GM19035 (cell line): Measurements from ENCODE around the gene TEX14.

Source experiments
- ATAC-seq: cut with Tn5 transposase; IDR thresholded peaks from one replicate; pipeline ENCODE4 v1.9.1; 2021; ENCODE audit not compliant: unreplicated experiment

TEX14 gene, protein sequence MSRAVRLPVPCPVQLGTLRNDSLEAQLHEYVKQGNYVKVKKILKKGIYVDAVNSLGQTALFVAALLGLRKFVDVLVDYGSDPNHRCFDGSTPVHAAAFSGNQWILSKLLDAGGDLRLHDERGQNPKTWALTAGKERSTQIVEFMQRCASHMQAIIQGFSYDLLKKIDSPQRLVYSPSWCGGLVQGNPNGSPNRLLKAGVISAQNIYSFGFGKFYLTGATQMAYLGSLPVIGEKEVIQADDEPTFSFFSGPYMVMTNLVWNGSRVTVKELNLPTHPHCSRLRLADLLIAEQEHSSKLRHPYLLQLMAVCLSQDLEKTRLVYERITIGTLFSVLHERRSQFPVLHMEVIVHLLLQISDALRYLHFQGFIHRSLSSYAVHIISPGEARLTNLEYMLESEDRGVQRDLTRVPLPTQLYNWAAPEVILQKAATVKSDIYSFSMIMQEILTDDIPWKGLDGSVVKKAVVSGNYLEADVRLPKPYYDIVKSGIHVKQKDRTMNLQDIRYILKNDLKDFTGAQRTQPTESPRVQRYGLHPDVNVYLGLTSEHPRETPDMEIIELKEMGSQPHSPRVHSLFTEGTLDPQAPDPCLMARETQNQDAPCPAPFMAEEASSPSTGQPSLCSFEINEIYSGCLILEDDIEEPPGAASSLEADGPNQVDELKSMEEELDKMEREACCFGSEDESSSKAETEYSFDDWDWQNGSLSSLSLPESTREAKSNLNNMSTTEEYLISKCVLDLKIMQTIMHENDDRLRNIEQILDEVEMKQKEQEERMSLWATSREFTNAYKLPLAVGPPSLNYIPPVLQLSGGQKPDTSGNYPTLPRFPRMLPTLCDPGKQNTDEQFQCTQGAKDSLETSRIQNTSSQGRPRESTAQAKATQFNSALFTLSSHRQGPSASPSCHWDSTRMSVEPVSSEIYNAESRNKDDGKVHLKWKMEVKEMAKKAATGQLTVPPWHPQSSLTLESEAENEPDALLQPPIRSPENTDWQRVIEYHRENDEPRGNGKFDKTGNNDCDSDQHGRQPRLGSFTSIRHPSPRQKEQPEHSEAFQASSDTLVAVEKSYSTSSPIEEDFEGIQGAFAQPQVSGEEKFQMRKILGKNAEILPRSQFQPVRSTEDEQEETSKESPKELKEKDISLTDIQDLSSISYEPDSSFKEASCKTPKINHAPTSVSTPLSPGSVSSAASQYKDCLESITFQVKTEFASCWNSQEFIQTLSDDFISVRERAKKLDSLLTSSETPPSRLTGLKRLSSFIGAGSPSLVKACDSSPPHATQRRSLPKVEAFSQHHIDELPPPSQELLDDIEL (N-terminal part only)

DNA sequence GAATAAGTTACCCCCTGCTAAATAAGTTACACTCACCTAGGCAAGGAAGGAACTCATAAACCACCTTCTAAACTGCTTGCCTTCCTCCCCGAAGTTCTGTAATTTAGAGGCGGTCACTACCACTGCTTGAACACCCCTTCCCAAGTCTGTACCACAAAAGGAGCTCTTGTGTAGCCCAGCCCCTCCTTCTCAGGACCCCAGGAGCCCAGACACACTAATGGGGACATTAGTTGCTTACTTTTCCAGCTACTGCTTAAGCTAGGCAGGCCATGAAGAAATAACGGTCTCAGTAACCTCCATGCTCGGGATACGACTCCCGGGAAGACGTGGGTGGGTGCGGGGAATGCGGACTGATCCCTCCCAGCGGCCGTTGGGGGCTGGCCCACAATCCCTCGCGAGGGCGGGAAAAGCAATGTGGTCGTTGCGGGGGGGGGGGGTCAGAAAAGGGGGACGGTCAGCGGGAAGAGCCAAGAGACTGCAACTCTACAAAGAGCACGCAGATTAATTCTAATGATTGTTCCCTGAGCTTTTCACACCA lies at the start of gene TEX14:
Gene TEX14, minus strand, starts transcription at position 345 of the 538 bp plus-strand sequence. CDS start 40,044 bp downstream, outside the sequence.
- no peak for ATAC-seq

DNA sequence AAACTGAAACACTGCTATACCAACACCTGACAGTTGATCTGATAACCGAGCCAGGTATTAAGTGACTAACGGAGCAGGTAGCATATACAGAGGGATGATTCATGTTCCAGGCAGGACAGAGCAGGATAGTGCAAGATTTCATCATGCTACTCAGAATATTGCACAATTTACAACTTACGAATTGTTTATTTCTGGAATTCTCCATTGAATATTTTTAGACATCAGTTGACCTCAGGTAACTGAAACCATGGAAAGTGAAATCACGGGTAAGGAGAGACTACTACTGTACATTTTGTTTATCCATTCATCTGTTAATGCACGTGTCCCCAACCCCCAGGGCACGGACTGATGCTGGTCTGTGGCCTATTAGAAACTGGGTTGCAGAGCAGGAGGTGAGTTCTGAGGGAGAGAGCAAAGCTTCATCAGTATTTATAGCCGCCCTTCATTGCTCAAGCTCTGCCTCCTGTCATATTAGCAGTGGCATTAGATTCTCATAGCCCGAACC lies 49.3 kb upstream of the TEX14 start:
- ATAC-seq, result no peak

DNA sequence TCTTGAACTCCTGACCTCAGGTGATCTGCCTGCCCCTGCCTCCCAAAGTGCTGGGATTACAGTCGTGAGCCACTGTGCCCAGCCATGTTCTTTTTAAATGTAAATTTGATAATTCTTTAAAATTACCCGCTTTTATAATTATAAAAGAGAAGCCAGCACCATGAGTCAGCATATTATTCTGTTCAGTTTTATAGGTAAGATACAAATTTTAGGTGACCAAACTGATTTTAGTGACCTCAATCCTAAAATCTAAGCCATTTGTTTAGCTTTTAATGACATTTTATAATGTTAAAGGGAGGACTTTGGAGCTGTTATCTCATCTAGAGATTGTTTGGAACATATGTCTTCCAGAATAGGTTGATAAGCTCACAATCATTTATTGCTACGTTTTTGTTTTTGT lies 43.0 kb upstream of the TEX14 start:
- ATAC-seq, result no peak

DNA sequence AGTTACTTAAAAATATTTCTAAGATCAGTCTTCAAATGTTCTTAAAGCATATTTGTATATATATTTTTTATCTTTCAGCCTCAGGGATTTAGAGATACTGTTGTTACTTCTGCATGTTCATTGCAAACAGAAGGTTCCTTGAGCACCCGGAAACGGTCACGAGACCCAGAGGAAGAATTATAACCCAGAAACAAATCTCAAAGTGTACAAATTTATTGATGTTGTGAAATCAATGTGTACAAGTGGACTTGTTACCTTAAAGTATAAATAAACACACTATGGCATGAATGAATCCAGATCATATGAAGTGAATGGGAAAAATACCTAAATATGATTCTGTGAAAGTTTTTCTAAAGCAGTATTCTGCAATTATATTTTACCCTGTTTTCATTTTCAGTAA lies 42.2 kb upstream of the TEX14 start:
- no peak for ATAC-seq

DNA sequence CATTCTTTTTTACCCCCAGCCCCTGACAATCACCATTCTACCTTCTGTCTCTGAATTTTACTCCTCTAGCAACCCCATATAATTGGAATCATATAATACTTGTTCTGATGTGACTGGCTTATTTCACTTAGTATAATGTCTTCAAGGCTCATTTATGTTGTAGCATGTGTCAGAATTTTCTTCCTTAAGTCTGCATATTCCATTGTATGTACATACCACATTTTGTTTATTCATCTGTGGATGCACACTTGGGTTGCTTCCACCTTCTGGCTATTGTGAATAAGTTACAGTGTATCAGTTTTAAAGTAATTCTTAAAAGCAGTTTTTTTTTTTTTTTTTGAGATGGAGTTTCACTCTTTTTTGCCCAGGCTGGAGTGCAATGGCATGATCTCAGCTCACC lies 39.1 kb upstream of the TEX14 start:
- no peak for ATAC-seq

DNA sequence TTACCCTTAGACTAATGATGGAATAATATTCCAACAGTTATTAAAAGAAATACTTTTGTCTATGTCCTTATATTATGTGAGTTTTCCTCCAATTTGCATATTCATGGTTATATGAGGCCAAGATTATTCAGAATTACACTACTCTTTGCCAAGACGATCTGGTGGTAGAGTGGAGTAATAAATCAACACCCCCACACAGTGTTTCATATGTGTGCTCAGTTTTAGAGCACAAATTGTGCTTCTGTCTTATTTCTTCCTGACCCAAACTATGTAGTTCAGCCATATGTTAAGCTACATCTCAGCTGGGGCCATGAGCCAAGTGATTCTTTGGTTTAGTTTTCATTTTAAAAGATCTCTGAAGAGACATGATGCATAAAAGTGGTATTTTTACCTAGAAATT lies 37.0 kb upstream of the TEX14 start:
- no peak for ATAC-seq

DNA sequence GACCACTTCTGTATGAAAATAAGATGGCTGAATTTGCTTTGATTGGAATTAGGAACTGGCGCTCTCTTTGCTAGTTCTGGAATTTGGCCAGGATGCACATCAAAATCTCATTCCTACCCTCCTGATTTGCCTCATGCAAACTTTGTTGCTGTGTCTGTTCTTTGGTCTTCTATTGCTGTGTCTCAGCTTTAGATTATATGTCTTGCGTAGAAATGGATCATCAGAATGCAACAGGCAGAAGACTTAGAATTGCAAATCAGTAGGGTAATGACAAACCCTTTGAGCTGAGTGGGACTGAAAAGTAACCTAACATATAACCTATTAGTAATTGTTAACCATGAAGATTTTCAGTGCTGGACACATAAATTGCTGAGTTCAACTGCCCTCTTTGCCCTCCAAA lies 30.9 kb upstream of the TEX14 start:
- no peak for ATAC-seq

DNA sequence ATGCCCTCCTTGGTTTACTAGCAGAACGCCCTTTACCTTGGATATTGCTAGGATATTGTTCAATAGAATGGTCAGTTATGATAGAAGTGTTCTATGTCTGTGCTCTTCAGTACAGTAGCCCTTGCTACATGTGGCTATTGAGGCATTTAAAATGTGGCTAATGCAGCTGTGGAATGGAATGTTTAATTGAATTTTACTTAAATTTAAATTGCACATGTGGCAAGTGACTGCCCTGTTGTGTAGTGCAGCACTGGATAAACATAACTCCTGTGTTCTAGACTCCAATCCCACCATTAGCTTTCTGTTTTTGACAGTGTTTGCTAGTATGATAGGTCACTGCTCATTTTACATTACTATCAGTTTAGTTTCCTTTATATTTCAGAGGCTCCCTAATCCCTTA lies 30.4 kb upstream of the TEX14 start:
- no peak for ATAC-seq

DNA sequence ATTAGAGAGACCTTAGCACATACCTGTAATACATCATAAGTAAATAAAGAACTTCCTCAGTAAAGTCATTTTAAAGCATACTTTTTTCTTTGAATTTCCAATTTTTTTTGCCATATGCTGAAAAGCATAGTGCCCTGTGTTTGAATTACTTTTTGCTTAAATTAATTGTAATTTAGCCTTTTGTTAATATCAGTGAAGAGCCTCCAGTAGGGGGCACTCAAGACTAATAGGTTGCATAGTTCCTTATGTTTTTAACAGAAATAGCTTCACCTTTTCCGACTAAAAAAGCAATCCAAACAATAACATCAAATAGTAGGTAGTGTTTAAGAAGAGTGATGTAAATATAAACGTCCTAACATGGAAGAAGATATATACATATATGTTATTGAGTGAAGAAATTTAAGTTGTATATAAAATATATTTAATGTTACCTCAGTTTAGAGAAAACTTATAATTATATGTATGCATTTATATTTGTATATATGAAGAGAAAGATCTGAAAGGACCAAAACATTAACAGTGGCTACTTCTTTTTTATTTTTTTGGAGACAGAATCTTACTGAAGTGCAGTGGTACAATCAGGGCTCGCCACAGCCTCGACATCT lies 19.2 kb upstream of the TEX14 start:
- ATAC-seq, result no peak

DNA sequence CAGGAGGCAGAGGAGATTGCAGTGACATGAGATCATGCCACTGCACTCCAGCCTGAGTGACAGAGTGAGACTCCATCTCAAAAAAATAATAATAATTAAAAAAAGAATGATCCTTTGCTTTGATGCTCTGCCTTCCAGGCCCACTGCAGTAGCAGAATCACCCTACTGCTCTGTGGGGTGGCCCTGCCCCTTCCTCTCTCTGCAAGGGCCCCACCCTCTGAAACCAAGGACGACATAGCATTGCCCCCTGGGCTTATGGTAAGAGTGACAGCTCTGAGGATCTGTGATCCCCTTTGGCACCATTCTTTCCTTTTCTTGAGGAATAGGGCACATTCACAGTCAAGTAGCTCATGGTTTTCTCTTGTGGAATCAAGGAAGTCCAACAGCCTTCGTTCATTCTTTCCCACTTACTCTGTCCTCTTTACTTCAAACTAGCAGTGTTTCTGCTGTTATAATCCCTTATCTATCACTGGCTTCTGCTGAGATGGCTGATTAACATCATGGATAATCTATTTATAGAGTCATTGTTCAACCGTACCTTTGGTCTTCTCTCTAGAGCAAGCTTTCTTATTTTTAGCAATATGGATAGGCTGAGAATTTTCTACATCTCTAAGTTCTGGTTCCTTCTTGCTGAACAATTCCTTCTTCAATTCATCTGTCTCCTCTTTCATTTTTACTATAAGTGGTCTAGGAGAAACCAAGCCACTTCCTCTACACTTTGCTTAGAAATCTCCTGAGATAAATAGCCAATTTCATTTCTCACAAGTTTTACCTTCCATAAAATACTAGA lies 14.7 kb upstream of the TEX14 start:
- ATAC-seq, result no peak

DNA sequence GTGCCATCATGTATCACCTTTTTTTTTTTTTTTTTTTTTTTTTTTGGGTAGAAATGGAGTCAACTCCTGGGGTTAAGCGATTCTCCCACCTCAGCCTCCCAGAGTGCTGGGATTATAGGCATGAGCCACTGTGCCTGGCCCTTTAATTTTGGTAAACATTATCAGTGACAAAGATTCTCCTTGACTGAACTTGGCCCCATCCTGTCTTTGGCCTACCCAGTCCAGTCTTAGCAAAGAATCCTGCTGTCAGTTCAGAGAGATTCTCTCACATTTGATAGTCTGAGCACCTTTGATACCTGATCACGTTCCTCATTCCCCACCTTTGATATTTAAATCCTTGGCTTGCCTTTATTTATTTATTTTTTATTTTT lies 12.1 kb upstream of the TEX14 start:
- no peak for ATAC-seq

DNA sequence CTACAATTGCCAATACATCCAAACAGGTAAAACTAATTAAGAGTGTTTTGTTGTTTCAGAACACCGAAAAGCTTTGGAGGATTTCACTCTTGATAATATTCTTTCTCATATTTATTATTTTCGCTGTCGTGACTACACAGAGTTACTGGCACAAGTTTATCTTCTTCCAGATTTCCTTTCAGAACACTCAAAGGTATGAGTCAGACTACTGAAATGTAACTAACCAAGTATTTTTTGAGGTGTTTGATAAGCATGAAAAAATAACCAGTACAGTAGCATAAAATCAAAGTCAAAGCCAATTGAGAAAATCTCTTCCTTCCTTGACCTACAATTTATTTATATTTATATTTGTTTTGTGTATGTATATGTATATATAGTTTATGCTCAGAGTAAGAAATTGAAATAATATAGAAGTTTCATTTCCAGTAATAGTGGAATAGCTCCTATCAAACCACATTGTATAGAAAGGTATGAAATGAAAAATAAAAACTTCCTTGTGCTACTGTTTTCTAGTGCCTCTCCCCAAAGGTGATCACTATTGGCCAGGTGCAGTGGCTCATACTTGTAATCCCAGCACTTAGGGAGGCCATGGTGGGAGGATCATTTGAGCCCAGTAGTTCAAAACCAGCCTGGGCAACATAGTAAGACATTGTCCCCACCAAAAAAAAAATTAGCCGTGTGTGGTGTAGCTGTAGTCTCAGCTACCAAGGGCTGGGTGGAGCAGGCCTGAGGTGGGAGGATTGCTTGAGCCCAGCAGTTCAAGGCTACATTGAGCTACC lies 11.5 kb upstream of the TEX14 start:
- no peak for ATAC-seq

DNA sequence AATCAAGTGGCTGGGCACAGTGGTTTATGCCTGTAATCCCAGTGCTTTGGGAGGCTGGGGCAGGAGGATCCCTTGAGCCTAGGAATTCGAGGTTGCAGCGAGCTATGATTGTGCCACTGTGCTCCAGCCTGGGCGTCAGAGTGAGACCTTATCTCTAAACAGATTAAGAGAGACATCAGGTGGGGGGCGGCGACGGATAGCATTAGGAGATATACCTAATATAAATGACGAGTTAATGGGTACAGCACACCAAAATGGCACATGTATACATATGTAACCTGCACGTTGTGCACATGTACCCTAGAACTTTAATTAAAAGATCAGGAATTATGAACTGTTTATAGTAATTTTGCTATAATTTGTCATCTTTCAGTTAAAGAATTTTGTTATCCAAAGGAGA lies 10.9 kb upstream of the TEX14 start:
- ATAC-seq, result no peak

DNA sequence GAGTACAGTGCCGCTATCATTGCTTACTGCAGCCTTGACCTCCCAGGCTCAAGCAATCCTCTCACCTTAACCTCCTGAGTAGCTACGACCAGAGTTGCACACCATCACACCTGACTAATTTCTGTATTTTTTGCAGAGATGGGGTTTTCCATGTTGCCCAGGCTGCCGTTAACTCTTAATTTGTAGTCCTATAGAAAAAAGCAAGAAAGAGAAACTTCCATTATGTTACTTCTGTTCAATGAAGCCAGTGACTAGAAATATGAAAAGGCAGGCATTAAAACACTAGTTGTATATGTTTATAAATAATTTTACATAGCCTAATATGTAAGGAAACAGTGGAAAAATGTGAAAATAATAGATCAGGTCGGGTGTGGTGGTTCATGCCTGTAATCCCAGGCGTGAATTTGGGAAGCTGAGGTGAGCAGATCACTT lies 10.2 kb upstream of the TEX14 start:
- ATAC-seq, result peak; percentile 78

DNA sequence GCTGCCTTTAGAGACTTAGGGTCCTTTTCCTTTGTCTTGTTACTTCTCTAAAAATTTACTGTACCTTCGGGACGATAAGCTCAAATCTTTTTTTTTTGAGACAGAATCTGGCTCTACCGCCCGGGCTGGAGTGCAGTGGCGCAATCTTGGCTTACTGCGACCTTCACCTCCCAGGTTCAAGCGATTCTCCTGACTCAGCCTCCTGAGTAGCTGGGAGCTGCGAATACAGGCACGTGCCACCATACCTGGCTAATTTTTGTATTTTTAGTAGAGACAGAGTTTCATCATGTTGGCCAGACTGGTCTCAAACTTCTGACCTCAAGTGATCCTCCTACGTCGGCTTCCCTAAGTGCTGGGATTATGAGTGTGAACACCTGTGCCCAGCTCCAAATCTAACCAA lies 7.9 kb upstream of the TEX14 start:
- no peak for ATAC-seq

DNA sequence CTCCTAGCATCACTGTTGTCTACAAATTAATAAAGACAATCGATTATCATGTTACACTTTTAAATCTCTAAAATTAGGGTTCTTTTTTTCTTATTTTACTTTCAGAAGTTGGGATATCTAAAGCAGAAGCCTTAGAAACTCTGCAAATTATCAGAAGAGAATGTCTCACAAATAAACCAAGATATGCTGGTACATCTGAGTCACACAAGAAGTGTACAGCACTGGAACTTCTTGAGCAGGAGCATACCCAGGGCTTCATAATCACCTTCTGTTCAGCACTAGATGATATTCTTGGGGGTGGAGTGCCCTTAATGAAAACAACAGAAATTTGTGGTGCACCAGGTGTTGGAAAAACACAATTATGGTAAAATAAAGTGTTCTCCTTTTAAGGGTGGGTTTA lies 3.0 kb upstream of the TEX14 start:
- ATAC-seq, result no peak

DNA sequence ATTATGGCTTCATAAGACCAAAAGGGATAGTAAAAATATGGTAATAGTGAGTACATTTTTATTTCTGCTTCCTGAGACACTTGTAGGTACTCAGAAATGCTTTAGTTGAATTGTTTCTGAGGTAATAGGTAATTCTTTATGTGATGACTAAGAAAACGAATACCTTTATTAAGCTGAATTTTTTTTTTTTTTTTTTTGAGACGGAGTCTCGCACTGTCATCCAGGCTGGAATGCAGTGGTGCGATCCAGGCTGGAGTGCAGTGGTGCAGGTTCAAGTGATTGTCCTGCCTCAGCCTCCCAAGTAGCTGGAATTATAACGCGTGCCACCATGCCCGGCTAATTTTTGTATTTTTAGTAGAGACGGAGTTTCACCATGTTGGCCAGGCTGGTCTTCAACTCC lies 2.5 kb upstream of the TEX14 start:
- ATAC-seq, result no peak

DNA sequence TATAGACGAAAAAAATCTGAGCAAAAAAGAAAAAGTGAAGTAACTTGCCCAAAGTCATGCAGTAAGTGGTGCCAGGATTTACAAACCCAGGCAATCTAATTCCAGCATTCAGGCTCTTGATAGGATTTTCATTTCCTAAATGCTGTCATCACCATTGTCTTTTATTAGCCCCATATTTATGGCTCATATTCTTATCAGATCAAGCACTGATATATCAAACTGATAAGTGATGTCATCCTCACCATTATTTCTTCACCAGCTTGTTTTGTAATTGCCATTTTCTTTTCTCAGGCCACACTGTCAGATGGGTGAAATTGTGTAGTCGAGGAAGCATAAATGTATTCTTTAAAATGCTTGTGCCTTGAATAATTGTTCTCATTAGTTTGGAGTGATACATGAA lies 1.9 kb upstream of the TEX14 start:
- ATAC-seq, result no peak

DNA sequence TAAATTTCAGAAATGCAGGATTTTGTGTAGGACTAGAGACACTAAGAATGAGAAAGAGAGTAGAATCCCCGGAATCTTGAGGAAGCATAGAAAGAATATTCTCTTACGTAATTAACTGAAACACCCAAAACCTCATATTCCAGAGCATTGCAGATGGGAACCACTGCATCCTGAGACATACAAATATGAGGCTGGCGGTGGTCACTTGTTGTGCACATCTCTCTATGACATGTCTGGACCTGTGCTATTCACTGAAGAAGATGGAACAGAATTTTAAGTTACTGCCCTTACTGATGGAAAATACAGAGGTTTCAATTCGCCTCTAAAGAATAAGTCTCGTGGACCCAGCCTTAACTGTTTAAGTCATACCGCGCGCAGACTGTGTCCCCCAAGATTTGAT lies 1.4 kb upstream of the TEX14 start:
- no peak for ATAC-seq
